Measurements from ENCODE around the gene RABGAP1L. TPM values are rescaled to one million over a fixed set of nuclear protein-coding genes. Genes with fewer than 3 reads are reported as not detected.

The RABGAP1L gene
- total RNA-seq, 4 donors from 2014 or later: 38.8 to 54.7 (median 50.5) TPM

GRCh38 chr1:174274884-174275283 is 115.6 kb downstream of the RABGAP1L start:
- no peak overlapping the region for H3K4me3 ChIP-seq (ENCODE audit: low read depth, poor library complexity, severe bottlenecking)
- intact Hi-C loops (cut with DNase I; ENCODE audit: low total_unique reads): loop anchor here (5.0 kb wide), 1 partner anchor 462 kb away; no protein-coding TSS in a partner anchor
- DNase-seq (ENCODE audit: low spot score in 2 of 2): no peak
- no peak for TF ChIP-seq POLR2A (IDR thresholded peaks at IDR 0.05)
- TF ChIP-seq CTCF (IDR thresholded peaks at IDR 0.05): no peak
- 94 to 98% methylated on average over 2 of the region's 2 CpGs for WGBS, 2 donors

- DNase-seq (ENCODE audit: low spot score in 2 of 2): no peak
Measured at GRCh38 chr1:174276087-174276486, 116.8 kb downstream of the RABGAP1L start.

GRCh38 chr1:174284052-174284451 is 124.7 kb downstream of the RABGAP1L start:
- TF ChIP-seq CTCF (IDR thresholded peaks at IDR 0.05) (no peak), POLR2A (IDR thresholded peaks at IDR 0.05) (no peak)
- no peak overlapping the region for H3K4me3 ChIP-seq (ENCODE audit: low read depth, poor library complexity, severe bottlenecking)
- 96 to 100% methylated on average over 2 of the region's 2 CpGs for WGBS, 2 donors
- intact Hi-C loops (cut with DNase I; ENCODE audit: low total_unique reads): no loop called here
- DNase-seq (ENCODE audit: low spot score in 2 of 2): no peak

More at GRCh38 chr1:174276087-174276486, 116.8 kb downstream of the RABGAP1L start:
- WGBS, 2 donors: 74 to 86% methylated on average over 1 of the region's 1 CpG
- TF ChIP-seq CTCF (IDR thresholded peaks at IDR 0.05): no peak
- TF ChIP-seq POLR2A (IDR thresholded peaks at IDR 0.05): no peak
- intact Hi-C loops (cut with DNase I; ENCODE audit: low total_unique reads): loop anchor here (5.0 kb wide), 1 partner anchor 461 kb away; no protein-coding TSS in a partner anchor
- no peak overlapping the region for H3K4me3 ChIP-seq (ENCODE audit: low read depth, poor library complexity, severe bottlenecking)

- 100% methylated on average over 1 of the region's 1 CpG for WGBS, 2 donors
- DNase-seq (ENCODE audit: low spot score in 2 of 2): no peak
Measured at GRCh38 chr1:174286042-174286441, 126.7 kb downstream of the RABGAP1L start.

GRCh38 chr1:174289644-174290310 is 130.5 kb downstream of the RABGAP1L start:
- WGBS, 2 donors: 36 to 50% methylated on average over 2 of the region's 2 CpGs
- intact Hi-C loops (cut with DNase I; ENCODE audit: low total_unique reads): no loop called here
- no peak for TF ChIP-seq CTCF (IDR thresholded peaks at IDR 0.05)
- TF ChIP-seq POLR2A (IDR thresholded peaks at IDR 0.05): no peak
- DNase-seq (ENCODE audit: low spot score in 2 of 2): no peak
- no peak overlapping the region for H3K4me3 ChIP-seq (ENCODE audit: low read depth, poor library complexity, severe bottlenecking)

More at GRCh38 chr1:174286042-174286441, 126.7 kb downstream of the RABGAP1L start:
- intact Hi-C loops (cut with DNase I; ENCODE audit: low total_unique reads): no loop called here
- TF ChIP-seq POLR2A (IDR thresholded peaks at IDR 0.05): no peak
- TF ChIP-seq CTCF (IDR thresholded peaks at IDR 0.05): no peak
- H3K4me3 ChIP-seq (ENCODE audit: low read depth, poor library complexity, severe bottlenecking): no peak overlapping the region

- intact Hi-C loops (cut with DNase I; ENCODE audit: low total_unique reads): no loop called here
- TF ChIP-seq POLR2A (IDR thresholded peaks at IDR 0.05): no peak
- TF ChIP-seq CTCF (IDR thresholded peaks at IDR 0.05): no peak
- DNase-seq (ENCODE audit: low spot score in 2 of 2): no peak
- no peak overlapping the region for H3K4me3 ChIP-seq (ENCODE audit: low read depth, poor library complexity, severe bottlenecking)
Measured at GRCh38 chr1:174291059-174291458, 131.7 kb downstream of the RABGAP1L start.

Data from lower leg skin (tissue), 4 donors.